ENCODE results near the gene GNGT1.

The GNGT1 gene

DNA sequence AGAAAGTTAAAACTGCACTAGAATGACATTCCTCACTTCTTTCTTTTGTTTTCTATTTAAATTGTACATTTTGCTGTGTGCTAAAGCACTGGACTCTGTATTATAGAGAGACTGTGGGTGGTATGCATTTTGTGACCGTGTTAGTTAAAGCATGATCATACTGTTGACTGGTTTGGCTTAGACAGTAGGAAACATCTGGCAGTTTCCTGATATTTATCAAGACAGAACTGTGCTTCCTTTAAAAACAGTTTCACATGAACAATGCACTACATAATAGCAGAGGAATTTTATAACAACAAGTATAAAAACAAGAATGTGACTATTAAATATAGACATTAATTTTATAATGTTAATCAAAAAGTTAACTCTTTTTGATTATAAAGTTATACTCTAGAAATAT is 38.3 kb downstream of the GNGT1 start:
- peak; percentile 19 for DNase-seq

- no peak for DNase-seq
These were observed 38.7 kb downstream of the GNGT1 start for GRCh38 chr7:93945083-93945482.

DNA sequence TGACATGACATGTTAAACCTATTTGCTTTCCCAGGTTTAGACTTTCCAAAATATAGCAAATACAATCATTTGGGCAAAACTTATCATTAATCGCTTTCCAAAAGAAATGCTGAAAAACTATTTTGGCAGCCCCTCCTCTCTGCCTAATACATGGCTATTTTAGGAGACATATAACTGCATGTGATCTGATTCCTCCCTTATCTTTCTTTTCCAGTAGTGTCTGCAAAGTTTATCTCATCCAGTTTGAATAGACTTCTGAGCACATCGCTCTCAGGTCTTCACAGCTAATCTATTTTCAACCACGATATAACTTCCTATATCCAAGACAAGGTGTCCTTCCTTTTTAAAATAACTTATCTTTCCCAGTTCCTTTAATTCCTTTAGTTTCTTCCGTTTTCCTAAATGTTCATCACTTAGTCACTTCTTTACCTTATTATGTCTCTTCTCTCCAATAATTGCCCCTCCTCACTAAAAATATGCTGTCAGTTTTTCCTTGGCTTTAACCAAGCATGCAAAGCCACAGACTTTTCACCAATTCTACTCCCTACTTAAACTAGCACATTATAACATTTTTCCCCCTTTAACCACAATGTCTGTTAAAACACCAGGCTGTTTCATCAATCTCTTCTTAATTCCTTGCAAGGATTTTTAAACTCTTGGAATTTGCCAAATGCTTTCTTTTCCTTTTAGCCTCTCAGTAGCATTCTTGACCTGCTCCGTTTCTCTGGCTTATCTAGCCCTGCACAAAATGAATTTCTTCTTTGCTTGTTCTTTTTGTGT is 39.6 kb downstream of the GNGT1 start:
- DNase-seq: no peak

DNA sequence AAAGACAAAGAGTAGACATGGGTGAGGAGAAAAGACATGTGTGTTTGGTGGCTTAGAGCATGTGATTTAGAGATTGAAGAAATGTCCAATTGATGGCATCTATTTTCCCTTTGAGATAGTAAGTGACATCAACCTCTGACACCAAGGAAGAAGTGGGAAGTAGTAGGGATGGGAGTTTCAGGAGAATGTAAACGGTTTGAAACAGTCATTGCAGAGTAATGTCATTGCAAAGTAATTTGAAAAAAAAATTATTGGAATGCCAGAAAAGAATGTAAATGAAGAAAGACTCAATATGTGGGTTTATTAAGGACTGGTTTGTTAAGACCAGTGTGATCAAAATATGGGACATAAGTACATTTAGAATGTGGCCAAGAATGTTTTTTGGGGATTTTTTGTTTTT is 41.7 kb downstream of the GNGT1 start:
- peak; percentile 79 for DNase-seq

GRCh38 chr7:93948873-93949272 is 42.5 kb downstream of the GNGT1 start:
- DNase-seq: no peak

DNA sequence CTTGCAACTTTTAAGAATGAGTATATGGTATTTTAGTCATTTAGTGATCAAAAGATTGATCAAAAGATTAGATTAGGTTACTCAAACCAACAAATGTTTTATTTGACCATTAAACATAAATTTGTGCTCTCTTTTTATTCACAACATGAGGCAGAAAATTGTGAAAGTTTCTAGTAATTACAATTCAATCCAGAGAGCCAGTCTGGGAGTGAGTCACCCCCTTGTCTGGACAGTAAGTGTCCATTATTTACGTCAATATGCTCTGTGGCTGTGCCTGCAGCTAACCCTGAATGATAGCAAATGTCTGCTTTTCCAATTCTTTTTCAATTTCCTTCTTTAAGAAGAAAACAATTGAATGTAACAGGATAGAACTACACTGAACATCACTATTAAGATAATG is 43.1 kb downstream of the GNGT1 start:
- peak; percentile 82 for DNase-seq

DNA sequence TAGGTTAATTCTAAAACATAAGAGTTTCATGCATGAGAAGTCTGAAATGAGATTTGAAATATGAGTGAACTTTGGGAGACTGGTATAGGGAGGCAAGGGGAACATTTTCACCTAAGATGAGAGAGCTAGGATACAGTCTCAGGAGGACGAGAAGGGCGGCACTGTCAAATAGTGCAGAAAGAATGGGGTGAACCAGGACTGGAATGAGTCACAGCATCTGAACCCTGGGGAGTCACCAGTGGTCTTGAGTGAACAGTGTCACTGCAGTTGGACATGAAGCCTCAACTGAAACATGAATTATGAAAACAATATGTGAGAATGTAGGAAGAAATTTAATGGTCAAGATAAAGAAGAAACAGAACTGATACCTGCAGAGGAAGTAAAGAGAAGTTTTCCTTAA is 48.9 kb downstream of the GNGT1 start:
- no peak for DNase-seq

DNA sequence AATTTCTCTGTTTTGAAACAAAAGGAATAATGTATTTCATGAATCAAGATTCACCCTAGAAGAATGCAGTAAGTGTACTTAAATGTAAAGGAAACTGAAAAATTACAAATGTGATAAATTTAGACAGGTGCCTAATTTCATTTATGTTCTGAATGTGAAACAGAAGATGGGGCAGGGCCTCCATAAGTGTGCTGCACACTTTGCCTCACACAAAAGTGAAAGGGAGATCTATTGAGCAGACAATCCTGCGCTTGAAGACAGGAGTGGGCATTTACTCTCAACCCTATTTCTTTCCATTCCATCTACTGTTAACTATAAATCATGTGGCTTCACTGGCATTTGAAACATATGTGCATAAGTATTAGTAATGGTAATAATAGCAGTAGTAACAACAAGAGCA is 51.4 kb downstream of the GNGT1 start:
- DNase-seq: no peak

DNA sequence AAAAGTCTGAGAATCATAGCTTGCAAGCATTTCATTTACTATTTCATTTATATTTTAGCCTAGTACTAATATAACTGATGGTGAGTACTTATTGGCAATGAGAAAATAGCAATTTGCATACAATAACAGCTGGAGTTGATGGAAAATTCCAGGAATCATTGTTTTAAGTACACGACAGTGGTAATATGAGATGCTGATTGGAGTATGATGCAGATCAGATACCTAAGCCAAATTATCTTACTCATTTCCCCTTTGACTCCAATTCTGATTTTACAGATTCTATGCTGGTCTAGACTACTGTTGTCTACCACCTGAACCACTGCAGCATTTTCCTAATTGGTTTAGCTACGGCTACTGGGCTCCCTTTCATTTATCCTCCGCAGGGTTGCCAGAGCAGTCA is 51.8 kb downstream of the GNGT1 start:
- peak; percentile 12 for DNase-seq

DNA sequence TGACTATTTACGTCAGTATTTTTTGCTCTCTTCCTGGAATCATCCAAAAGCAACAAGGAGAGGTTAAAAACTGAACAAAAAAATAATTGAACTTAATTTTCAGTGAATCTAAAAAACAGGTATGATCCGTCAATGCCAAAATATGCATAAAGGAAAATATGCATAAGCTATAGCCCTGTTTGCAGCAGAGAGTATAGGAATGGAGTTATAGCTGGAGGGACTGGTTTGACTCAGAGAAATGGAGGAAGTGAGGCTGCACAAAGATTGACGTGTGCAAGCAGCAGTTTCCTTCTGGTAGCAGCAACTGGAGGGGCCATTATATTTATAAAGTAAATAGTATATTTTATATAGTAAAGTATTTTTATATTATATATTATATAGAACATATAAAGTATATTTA is 52.3 kb downstream of the GNGT1 start:
- no peak for DNase-seq

All from EL (cell line).